Measurements from ENCODE around the gene CDK13. TPM values are rescaled to one million over a fixed set of nuclear protein-coding genes. Genes with fewer than 3 reads are reported as not detected.

Gene CDK13
- total RNA-seq, 1 donor from 2014 or later: 68.1 TPM

DNA sequence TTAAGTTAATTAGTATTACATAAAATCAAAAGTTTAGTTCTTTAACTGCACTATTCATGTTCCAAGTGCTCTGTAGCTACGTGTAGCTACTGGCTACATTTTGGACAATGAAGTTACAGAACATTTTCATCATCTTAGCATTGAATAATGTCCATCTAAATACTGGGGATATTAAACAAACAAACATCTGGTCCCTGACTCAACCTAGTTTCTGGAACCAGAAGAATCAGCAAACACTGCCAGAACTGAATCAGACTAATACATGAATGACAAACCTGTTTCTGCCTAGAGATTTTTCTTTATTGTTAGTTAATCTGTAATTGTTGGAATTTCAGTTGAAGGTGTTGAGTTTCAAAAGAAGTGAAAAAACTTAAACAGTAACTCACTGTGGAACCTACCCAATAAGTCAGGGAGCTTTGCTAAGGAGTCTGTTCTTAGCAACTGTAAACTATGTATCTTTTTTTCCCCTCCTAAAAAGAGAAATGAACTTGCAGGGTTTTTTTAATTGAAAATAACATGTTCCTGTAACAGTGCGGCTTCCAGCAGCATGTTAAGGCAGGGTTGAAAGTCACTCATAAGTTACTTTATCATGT lies 58.3 kb downstream of the CDK13 start:
- no peak for DNase-seq (ENCODE audit: extremely low read depth, low read depth, low spot score)

DNA sequence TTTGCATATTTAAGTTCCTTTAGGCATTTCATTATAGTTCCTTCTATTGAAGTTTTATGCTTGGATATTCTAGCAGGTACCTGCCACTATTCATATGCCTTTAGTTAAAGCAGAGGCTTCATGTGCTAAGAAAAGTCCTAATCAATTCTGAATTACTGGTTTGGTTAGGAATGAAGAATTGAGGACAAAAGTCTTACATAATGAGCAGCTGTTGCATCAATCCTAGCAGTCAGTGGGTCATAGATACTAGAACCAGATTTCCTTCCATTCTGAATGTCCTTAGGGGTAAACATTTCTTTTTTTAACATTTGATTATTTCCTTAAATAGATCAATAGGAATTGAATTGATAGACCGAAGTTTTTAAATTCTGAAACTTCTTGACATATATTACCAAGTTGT lies 59.2 kb downstream of the CDK13 start:
- no peak for DNase-seq (ENCODE audit: extremely low read depth, low read depth, low spot score)

DNA sequence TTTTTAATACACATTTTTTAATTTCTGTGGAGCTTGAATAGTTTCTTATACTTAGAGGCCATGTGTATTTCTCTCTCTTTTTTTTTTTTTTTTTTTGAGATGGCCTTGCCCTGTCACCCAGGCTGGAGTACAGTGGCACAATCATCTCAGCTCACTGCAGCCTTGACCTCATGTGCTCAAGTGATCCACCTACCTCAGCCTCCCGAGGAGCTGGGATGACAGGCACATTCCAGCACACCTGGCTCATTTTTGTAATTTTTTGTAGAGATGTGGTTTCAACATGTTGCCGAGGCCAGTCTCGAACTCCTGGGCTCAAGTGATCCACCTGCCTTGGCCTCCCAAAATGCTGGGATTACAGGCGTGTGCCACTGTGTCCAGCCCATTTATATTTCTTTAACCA lies 64.3 kb downstream of the CDK13 start:
- no peak for DNase-seq (ENCODE audit: extremely low read depth, low read depth, low spot score)

DNA sequence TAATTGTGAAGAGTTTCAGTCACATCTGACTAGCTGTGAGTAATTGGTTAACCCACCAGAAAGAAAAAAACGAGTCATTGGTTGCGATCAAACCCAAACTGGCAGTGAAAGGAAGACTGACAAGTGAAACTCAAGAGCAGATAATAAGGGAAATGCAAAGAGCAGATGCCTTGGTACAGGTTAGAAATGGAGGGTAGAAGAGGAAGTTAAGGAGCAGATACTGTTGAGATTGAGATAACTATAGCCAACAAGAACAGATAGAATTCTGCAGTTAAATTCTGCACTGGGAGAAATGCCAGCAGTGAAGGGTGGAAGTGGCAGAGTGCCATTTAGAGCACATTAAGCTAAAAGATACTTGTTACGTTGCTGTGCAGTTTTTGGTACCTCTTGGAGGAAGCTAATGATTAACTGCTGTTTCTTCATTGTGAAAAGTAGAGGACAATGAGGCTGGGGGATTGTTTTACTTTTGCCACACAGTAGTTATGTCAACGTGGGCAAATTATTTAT lies 65.8 kb downstream of the CDK13 start:
- no peak for DNase-seq (ENCODE audit: extremely low read depth, low read depth, low spot score)

DNA sequence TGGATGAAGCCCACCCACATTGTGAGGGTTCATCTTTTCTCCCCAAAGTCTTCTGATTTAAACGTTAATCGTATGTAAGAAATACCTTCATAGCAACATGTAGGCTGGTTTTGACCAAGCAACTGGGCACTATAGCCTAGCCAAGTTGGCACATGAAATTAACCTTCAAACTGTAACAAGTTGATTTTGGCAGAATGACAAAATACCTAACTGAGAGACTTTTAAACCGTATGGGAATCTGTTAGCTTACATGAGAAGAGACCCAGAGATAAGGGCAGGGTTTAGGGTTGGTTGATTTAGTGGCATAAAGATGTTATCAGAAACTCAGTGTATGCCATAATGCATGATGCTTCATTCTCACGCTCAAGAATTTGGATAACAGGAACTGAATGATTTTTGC lies 69.5 kb downstream of the CDK13 start:
- no peak for DNase-seq (ENCODE audit: extremely low read depth, low read depth, low spot score)

DNA sequence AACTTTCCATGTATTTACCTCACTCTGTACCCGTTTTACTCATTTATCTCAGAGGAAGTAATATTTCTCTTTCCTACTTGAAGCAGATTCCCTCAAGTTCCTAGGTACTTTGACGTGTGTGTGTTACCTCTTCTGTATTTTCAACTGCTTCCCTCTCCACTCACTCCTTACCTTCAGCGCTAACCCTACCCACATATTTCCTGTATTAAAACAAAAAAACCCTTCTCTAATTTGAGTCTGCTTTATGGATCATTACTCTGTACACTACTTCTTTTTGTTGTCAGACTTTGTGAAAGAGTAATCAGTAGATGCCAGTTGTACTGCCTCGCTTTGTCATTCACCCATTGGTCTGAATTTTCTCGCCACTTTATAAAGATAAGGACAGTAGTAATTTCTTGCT lies 74.0 kb downstream of the CDK13 start:
- DNase-seq (ENCODE audit: extremely low read depth, low read depth, low spot score): no peak

DNA sequence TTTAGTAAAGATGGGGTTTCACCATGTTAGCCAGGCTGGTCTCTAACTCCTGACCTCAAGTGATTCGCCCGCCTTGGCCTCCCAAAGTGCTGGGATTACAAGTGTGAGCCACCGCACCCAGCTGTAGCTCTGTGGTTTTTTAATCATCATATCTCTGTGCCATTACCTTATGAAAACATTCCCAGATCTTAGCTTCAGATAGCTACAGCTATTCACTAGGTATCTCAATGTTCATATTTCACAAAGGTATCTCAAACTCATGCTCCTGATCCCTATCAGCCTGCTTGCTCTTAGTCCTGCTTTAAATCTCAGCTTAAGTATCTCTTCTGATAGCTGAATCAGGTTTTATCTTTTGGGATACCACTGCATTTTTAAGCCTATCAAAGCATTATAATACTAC lies 74.8 kb downstream of the CDK13 start:
- DNase-seq (ENCODE audit: extremely low read depth, low read depth, low spot score): no peak

DNA sequence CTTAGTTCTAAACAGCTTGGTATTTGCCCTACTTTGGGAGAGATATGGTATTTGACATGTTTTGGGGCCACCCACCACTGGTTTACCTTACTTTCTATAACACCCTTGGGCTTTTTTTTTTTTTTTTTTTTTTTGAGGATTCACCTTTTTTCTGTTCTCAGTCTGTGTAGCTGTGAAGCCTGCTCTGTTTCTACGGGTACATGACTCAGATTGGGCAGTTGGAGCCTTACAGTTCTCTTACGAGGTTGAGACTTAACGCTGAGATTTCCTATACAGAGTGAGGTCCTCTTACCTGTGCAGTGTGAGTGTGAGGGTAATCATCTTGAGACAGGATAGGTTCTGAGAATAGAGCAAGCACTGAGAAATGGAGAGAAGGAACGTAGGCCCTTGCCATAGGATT lies 77.5 kb downstream of the CDK13 start:
- no peak for DNase-seq (ENCODE audit: extremely low read depth, low read depth, low spot score)

DNA sequence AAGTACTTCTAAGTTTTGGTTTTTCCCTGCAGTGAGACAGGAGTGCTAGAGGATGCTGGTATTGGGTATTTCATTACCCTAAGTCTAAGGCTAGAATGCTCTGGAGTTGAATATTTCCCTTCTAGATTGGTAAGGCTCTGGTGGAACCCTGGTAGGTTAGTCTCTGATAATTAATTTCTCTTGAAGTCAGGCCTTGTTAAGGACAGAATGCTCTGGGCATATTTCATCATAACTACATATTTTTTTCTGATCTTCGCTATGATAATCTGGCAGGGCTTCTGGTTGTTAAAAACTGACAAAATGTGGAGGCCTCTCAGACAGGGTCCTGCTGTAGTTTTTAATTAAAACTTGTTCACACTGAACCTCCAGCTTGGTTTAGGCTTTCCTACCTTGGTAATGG lies 83.8 kb downstream of the CDK13 start:
- no peak for DNase-seq (ENCODE audit: extremely low read depth, low read depth, low spot score)

DNA sequence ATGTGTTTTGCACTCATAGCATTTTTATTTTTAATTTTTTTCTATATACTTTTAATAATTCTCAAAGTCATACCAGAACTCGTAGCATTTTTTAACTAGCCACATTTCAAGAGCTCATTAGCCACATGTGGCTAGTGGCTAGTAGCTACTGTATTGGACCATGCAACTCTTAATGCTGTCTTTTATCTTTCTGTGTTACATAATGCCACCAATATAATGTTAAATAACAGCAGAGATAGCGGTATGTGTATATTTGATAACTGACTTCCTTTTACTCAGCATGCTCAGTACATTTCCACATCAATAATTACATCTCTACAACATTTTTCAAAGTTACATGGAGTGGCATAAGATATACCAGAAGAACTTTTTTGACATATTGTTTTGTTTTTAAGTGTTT lies 91.4 kb downstream of the CDK13 start:
- DNase-seq (ENCODE audit: extremely low read depth, low read depth, low spot score): no peak

DNA sequence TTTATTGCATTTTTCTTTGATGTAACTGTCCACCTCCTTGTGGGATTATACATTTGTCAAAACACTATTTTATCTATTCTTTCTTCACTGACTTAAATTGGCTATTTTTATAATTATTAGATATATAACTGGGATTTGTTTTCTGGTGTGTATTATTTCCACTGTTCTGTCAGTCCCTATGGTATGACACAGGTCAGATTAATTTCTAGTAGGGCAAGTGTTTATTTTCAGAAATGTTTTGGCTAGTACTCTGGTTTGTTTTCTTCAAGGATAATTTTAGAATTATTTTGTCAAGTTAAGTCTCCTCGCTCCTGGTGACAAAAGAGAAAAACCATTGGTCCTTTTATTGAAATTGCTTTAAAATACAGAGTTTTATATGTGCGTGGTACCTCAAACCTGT lies 93.1 kb downstream of the CDK13 start:
- DNase-seq (ENCODE audit: extremely low read depth, low read depth, low spot score): no peak

DNA sequence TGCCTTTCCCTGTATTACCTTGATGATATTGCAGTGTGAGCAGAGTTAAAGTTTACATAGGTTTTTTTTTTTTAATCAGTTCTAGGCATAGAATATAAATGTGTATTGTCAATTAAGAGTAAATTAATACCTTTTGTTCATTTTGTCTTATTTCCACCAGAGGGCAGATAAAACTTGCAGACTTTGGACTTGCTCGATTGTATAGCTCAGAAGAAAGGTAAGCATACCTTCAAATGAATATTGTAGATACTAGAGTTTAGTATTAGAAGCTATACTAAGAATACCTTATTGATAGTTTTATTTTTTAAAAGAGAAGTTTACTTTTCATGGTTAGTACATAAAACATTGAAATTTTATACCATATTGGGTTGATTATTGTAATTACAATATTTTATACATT lies 97.6 kb downstream of the CDK13 start:
- no peak for DNase-seq (ENCODE audit: extremely low read depth, low read depth, low spot score)

DNA sequence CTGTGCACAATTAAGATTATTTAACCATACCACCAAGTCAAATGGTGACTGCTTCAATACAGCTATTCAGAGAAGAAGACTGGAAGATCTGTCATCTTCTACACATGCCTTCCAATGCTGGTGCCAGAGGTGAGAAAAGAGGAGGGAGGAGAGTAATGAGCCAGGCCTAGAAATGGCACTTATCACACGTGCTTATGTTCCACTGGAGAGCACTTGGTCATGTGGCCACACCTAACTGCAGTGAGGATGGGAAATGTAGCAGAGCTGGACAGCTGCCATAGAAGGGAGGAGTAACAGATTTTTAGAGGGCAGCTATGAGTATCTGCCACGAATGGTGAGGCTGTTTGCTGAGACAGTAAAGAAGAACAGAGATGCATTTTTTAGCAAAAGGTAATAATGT lies 107.2 kb downstream of the CDK13 start:
- no peak for DNase-seq (ENCODE audit: extremely low read depth, low read depth, low spot score)

DNA sequence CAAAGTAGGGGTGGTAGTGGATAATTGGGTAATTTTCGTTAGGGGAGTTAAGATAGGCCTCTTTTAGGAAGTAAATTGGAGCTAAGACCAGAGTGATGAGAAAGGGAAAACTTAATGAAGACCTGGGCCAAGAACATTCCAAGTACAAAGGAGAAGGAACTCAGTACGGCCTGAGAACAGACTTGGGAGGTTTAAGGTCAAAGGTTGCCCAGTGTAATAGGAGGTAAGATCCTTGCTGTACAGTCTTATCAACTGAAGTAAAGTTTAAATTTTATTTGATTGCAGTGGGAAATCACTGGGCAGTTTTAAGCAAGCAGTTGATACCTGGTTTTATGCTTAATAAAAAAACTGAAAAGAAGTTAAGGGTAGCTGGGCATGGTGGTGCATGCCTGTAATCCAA lies 108.0 kb downstream of the CDK13 start:
- no peak for DNase-seq (ENCODE audit: extremely low read depth, low read depth, low spot score)

DNA sequence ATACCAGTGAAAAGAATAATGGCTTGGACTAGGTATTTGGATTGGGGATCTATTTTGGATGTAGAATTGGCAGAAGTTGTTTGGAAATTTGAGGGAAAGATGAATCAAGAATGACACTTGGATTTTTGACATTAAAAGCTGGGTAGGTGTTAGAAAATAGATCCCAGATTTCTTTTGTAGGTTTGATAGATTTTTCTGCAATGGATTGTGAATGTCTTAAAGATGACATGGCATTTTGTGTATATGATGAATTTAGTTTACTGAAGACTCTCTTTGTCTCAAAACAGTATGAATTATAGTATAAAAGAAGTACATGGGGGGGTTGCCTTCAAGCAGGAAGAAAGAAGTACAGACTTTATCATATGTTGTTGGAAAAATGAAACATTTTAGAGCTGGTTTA lies 108.6 kb downstream of the CDK13 start:
- no peak for DNase-seq (ENCODE audit: extremely low read depth, low read depth, low spot score)

DNA sequence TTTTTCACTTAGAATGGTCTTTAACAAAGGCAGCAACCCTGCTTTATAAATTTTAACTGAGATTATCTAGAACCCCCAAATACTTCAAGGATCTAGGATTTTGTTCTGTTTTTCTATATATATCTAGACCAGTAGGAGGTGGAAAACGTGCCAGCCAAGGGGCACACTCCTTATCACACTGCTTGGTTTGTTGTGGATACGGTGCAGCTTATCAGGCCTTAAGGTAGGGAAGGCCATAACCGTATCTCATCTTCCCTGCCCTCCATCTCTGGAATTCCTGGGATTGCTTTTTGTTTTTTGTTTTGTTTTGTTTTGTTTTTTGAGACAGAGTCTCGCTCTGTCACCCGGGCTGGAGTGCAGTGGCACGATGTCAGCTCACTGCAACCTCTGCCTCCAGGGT lies 109.0 kb downstream of the CDK13 start:
- no peak for DNase-seq (ENCODE audit: extremely low read depth, low read depth, low spot score)

DNA sequence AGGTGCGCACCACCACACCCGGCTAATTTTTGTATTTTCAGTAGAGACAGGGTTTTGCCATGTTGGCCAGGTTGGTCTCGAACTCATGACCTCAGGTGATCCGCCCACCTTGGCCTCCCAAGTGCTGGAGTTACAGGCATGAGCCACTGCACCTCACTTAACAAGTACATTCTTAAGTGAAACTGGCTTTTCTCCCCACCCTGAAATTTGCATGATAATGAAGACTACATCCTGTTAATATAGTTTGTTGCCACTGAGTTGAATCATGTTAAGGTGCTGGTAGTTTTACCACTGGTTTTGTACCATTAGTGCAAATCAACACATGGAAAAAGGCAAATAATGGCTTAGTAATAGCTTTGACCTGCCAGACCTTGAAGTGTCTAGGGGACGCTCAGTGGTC lies 122.2 kb downstream of the CDK13 start:
- DNase-seq (ENCODE audit: extremely low read depth, low read depth, low spot score): no peak

DNA sequence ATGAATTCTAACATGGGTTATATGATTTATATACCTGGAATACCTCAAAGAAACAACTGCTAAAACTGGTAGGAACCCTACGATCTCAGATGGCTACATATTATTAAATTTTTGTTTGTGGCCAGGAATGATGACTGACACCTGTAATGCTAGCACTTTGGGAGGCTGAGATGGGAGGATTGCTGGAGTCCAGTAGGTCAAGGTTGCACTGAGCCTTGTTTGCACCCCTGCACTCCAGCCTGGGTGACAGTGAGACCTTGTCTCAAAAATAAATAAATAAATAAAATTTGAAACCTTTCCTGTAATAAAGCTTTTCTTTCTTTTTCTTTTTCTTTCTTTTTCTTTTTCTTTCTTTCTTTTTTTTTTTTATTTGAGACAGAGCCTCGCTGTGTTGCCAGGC lies 123.2 kb downstream of the CDK13 start:
- DNase-seq (ENCODE audit: extremely low read depth, low read depth, low spot score): no peak

DNA sequence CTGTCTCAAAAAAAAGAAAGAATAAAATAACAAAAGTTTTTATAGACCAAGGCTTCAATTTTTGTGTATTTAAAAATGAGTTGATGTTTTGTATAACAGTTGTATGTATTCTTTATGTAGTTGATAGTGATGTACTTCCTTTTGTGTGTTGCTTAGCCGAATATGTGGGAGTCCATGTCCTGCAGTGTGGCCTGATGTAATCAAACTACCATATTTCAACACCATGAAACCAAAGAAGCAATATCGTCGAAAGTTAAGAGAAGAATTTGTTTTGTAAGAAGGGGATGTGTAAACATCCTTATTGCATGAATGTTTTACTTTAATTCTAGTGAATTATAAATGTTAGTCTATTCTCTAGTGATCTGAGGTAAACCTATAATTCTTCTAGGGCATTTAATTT lies 127.8 kb downstream of the CDK13 start:
- no peak for DNase-seq (ENCODE audit: extremely low read depth, low read depth, low spot score)

DNA sequence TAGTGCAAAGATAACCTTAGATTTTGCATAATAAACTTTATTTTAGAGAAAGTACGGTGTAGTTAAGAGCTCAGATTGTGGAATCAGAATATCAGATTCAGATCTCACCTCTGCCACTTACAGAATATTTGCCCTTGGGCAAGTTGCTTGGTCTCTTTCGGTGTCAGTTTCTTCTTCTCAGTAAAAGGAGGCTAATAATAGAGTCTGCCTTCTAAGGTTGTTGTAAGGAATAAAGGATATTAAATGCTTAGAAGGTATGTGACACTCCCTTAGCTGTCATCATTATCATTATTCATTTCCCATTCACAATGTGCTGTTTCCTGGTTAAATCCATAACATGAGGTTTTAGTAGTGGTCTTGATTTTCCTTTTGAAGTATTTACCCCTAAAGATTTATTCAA lies 142.1 kb downstream of the CDK13 start:
- DNase-seq (ENCODE audit: extremely low read depth, low read depth, low spot score): no peak

DNA sequence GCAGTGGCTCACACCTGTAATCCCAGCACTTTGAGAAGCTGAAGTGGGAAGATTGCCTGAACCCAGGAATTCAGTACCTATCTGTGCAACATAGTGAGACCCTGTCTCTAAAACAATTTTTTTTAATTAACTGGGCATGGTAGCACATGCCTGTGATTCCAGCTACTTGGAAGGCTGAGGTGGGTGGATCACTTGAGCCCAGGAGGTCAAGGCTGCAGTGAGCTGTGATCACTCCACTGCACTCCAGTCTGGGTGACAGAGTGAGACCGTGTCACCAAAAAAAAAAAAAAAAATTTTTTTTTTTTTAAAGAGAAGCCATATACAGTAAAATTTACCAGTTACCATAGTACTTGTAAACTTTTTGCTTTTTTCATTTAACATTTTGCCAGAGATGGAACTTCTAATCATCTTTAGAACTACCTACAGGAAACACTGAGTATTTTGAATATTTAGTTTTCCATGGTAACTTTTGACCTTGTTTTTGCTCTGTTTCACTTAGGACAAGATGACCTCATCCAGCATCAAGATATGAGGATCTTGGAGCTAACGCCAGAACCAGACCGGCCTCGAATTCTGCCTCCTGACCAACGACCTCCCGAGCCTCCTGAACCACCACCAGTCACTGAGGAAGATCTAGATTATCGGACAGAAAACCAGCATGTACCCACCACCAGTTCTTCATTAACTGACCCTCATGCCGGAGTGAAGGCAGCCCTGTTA lies 143.7 kb downstream of the CDK13 start:
- no peak for DNase-seq (ENCODE audit: extremely low read depth, low read depth, low spot score)

DNA sequence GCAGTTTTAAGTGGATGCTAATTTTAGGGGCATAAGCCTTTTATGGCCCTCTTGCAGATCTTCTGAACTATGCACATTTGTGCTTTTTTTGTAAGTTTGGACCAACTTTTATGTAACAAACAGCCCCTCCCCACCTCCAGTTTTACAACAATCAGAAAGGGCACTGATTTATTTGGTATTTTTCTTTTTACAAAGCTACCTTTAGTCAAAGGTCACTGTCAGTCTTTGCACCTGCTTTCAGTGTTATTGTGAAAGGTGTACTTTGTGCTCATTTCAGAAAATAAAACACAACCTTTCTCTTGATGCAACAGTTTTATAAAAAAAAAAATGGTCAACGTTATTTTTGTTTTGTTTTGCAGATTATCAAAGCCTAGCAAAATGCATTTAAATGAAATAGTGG lies 145.2 kb downstream of the CDK13 start:
- DNase-seq (ENCODE audit: extremely low read depth, low read depth, low spot score): no peak
